Neural cell (in vitro differentiated cells): ENCODE data around the gene MR1.

Experiments
- CTCF ChIP-seq: fragments of 450-650 bp; IDR thresholded peaks from 2 replicates; pipeline ENCODE4 v1.5.1; 2014; ENCODE audit warnings: antibody characterized with exemption, mild to moderate bottlenecking, moderate library complexity; ENCODE audit not compliant: poor library complexity, severe bottlenecking
- EP300 ChIP-seq: fragments of 450-650 bp; conservative IDR thresholded peaks from 2 replicates; pipeline ENCODE4 v1.6.1; 2014; ENCODE audit warnings: antibody characterized with exemption, mild to moderate bottlenecking, moderate library complexity; ENCODE audit not compliant: poor library complexity, severe bottlenecking
- POLR2AphosphoS5 ChIP-seq: IDR thresholded peaks from 2 replicates; pipeline ENCODE4 v1.6.1; 2012
- REST ChIP-seq: IDR thresholded peaks from 2 replicates; pipeline ENCODE4 v1.6.1; 2012; ENCODE audit warnings: borderline replicate concordance
- SMC3 ChIP-seq: fragments of 450-650 bp; conservative IDR thresholded peaks from 2 replicates; pipeline ENCODE4 v1.6.1; 2014; ENCODE audit warnings: antibody characterized with exemption, mild to moderate bottlenecking, moderate library complexity; ENCODE audit not compliant: poor library complexity

GRCh38 chr1:181059435-181059834 lies 25.7 kb downstream of the MR1 start:
- TF ChIP-seq POLR2AphosphoS5, result no peak
- TF ChIP-seq CTCF, result no peak
- TF ChIP-seq SMC3, result no peak
- TF ChIP-seq REST, result no peak
- TF ChIP-seq EP300, result no peak
